NCI-H2196 treated with DMSO at 0.1 percent for 48 hours (cell line): Measurements from ENCODE around the gene PTPN7.
"Not testable (repeated sequence)": the region's sequence is repeated elsewhere in the genome, so short reads cannot be mapped to it uniquely, and the experiment has no call there.

ENCODE experiments used
- DNase-seq: peaks from one replicate; lab custom pipeline; 2025; ENCODE audit not compliant: unreplicated experiment; lab: John Stamatoyannopoulos, UW

The PTPN7 gene

DNA sequence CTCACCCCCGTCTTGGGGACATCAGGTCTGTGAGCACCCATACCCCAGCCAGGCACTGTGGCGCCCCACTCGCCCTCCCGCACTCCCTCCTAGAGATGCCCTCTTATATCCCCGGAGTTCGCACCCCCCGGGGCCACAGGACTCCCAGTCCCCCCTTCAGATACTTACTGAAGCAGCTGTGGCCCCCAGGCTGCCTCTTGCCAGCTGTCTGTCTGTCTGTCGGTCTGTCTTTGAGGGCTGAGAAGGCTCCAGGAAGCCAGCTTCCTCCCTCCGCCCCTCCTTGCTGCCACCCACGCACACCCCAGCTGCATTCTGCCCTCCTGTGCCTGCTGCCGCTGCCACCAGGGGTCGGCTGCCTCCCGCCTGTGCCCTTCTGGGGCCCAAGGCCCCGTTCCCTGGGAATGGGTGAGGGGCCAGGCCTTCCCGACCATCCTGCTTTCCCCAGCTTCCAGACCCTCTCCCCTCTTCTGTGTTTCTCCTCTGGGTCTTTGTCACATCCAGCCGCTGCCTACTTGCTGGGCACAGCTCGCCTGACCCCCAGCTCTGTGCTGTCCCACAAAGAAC is at the start of gene PTPN7:
TSS of gene PTPN7 (minus strand) at position 226 of the 564 bp plus-strand sequence. CDS start 1,200 bp downstream, outside the sequence.
- no peak for DNase-seq

DNA sequence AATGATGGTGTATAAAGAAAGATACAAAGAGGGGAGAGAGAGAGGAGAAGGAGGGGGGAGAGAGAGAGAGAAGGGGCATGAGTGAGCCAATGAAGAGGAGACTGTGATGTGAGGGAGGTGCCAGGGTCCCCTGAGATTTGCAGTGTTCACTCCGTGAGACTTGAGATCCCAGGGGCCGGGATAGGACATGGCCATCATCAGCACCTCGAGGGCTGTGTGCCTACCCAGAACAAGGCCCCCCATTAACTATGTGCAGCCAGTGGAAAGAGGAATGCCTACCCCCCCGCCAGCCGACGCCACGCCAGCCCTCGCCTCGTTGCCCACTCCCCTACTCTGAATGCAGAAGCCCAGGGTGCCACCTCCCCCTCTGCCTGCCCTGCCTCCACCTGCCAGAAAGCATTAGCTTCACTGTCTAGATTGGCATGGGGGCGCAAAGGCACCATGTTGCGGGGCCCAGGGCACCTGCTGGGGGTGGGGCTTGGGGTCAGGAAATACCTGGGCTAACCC is 48.0 kb upstream of the PTPN7 start:
- DNase-seq = no peak

DNA sequence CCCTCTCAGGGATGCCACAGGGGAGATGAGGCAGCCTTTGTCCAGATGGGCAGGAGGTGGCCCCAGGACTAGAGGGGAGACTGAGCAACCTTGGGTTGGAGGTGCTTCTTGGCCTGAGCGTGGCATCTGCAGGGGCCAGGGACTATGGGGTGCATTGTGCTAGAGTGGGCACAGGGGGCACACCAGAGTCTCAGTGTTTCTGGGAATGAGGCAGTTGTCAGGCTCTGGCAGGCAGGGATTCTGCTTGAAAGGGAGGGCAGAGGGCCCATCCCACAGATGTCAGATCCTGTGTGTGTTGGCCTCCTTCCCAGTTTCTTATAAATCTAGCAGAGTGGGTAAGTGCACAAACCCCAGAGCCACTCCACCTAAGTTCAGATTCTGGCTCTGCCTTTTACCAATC is 46.9 kb upstream of the PTPN7 start:
- DNase-seq = peak; percentile 35

DNA sequence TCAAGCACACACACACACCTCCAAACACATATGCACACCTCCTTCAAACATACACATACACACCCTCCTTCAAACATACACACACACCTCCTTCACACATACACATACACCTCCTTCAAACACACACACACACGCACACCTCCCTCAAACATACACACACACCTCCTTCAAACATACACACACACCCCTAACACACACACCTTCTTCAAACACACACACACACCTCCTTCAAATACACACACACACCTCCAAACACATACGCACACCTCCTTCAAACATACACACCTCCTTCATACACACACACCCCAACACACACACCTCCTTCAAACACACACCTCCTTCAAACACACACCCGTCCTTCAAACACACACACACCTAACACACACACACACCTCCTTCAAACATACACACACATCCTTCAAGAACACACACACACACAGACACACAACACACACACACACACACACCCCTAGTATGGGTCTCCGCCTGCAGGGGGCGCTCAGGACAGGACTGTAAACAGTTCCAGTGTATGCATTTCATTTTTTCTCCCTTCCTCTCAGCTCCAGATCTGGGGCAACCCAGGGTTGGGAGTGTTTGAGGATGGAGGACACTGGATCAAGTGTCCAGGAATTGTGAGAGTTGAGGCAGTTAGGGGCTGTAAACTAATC is 45.3 kb upstream of the PTPN7 start:
- DNase-seq = no peak

DNA sequence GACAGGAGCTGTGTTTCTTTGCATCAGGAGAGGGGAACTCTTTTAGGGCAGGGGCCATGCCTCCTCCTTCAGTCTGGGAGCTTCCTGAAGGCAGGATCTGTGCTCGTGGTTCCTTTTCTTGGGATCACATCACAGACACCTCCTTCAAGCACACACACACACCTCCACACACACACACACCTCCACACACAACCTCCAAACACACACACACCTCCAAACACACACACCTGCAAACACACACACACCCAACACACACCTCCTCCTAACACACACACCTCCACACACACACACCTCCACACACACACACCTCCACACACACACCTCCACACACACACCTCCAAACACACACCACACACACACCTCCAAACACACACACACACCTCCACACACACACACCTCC is 43.7 kb upstream of the PTPN7 start:
- no peak for DNase-seq

DNA sequence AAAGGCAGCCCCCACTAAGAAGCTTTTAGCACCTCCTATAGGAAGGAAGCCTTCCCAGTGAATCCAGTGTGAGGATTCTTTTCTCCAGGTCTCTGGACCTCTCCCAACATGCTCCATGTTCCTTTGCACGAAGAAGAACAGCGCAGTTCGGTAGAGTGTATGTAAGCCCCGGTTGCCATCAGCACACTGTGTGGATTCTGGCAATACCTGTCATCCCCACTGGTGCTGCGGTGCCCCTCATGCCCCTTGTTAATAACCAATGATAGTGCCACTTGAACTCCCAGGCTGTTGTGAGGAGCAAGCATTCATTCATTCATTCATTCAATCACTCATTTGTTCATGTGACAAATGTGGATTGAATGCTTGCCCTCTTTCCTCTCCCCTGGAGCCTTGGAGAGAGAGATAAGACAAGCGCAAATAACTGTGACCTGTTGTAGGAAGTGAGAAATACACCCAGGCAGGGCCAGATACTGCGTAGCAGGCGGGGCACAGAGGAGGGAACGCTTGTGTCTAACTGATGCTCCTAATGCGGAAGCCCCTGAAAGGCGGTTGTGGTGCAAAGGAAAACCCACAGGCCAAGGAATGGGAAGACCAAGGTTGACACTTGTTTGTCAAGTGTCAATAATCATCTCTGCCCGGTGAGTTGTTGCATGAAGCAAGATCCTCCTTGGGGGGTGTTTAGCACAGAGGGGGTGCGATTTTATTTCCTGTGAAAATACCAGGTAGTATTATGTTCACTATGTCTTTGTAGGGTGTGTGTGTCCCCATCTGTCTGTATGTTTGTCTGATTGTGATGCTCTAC is 43.0 kb upstream of the PTPN7 start:
- no peak for DNase-seq

DNA sequence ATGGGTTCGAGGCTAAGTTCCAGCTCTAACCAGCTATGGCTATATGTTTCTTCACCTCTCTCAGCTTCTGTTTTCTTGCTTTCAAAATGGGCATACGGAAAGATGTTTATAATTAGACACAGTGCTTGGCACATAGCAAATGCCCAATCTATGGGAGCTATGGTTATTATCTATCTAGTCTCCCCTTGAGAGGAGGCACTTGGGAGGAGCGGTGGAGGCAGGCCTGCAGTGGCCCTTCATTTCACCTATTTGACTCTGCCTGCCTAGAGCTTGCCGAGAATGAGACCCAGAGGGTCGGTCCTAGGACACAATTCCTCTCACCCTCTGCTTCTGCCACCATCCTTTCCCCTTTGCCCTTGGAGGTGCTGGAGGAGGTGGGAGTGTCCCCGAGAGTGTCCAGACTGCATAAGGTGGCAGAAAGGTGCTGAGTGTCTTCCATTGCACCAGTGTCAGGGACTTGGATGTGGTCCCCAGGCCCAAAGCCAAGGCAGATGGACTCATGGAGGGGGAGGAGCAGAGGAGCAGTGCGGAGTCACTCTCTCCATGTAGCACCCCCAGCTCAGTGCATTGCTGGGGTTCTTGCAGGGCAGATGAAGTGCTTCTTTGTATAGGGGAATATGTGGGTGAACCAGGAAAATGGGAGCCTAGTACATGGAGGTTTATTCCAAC is 42.2 kb upstream of the PTPN7 start:
- DNase-seq = no peak

DNA sequence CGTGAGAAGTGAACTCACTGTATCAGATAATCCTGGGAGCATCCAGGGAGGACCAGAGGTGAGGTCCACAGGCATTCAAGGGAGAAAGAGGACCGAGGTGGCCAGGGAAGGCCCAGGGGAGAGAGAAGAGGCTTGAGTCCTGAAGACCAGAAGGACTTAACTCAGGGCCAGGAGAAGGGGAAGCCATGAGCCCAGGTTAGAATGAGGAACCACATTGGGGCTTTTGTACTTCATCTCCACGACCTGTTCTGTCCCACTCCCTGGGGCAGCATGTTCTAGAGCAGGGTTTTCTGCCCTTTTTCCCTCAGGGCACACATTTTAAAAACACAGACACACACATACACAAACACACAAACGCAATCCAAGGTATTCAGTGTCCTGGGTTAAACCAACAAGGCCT is 41.6 kb upstream of the PTPN7 start:
- DNase-seq = no peak

DNA sequence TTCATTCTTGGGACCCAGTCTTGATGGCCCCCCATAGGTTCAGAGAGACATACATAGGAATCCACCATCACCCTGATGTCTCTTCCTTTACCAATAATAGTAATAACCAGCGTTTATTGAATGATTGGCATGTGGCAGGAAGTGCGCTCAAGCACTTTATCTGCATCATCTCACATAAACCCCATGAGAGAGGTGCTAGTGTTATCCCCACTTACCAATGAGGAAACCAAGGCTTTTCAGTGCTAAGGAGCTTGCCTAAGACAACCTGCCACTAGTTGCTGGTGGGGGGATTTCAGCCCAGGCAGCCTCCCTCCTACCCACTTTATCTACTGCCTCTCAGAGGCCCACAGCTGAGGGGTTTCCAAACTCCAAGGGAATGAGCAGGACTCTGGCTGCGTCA is 40.9 kb upstream of the PTPN7 start:
- no peak for DNase-seq

DNA sequence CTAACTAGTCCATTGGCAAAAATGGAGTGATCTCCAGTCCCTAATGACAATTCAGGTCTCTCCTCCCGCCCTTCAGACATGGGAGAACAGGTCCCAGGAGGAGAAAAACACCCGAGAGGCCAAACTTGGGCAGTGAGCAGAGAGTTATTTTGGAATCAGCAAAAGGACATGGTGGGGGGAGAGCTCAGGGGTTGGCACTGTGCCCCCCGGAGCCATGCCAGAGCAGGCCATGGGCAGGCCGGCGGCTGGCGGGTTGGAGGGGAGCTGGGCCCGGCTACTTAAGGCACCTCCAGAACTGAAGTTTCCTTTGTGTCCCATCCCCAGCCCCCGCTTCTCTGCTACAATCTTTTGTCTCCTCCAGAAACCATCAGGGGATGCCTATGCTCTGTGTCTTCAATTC is 40.3 kb upstream of the PTPN7 start:
- DNase-seq = no peak

DNA sequence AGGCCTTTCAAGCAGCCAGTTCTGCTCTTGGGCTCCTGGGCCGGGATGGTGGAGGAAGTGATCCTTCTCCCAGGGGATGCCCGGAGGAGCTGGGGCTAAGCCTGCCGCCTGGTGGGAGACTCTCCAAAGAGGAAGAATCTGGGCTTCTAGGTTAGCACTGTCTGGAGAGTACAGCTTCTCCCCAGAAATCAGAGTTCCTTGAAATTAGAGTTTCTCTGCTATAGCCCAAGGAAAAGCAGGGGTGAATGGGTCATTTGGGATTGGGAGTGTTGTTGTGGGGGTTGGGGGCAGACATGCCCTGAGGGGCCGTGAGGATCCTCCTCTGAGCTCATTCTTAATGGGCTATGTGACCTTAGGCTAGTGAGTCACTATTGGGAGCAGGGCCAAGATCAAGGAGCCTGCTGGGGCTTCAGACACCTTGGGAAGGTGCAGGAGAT is 39.7 kb upstream of the PTPN7 start:
- no peak for DNase-seq

DNA sequence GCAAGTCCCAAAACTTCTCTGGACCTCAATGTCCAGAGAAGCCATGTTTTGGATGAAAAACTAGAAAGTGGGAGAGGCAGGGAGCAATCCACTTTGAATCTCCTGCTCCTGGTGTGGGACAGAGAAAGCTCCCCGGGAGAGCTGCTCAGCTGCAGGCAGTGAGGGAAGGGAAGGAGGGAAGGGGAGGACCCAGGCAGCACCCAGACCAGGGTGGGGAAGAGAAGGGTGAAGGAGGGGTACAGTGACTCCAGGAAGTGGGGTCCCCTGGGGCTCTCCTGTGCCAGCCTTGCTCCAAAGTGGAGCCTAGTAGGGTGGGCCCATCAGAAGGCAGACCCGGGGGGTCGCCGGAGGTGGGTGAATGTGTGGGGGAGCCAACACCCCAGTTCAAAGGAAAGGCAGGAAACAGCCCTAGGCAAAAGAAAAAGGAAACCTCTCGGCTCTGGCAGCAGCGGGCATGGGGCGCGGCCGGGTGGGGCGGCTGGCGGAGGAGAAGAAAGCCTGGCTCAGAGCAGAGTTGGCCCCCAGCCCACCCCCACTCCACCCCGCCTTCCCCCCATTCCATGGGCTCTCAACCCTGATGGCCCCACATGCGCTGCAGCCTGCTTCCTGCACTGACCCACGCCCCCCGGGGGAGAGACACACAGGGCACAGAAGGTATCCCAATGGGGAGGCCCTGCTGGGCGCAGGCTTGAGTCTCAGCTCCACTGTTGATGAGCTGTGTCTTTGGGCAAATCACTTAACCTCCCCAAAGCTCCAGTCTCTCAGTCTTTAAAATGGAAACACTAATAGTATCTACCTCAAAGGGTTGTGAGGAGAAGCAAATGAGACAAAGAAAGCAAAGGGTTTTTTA is 38.9 kb upstream of the PTPN7 start:
- DNase-seq = no peak

DNA sequence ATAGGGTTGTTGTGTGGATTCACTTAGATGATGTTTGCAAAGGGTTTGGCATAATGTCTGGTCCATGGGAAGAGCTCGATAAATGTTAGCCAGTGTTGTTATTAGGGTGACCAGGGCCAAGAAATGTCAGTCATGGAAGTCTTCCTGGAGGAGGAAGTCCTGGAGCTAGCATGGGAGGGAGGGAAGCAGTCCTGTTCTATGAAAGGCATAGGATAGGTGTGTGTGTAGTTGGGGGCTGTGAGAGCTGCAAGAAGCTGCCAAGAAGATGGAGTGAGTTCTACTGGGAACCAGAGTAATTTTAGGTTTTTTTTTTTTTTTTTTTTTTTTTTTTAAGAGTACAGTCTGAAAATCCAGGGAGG is 37.9 kb upstream of the PTPN7 start:
- no peak for DNase-seq

DNA sequence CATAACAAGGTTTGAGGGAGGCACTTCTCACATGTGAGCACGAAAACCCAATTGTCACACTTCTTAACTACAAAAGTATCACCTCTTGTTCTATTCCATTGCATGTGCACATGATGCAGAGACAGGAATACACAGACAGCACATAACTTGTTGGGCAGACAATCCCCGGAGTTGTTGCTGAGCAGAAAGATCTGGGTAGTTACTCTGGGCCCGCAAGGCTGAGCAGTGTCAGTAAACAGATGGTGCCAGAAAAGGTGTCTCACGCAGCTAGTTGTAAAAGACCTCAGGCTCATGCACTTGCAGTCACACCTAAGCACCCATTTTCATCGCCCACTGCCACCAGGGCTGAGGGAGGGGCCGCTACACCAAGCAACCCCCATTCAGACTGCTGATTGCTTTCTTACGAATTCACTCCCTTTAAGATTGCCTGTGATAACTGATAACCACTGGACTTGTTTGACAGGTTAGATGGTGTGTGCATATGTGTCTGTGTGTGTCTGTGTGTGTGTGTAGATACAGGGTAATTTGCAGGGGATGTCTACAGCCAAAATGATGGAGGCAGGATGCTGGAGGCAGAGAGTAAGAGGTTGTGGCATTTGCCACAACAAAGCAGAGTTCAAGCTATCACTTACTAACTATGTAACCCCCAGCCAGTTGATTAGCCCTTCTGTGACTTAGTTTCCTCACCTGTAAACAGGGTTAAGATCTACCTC is 37.4 kb upstream of the PTPN7 start:
- no peak for DNase-seq

DNA sequence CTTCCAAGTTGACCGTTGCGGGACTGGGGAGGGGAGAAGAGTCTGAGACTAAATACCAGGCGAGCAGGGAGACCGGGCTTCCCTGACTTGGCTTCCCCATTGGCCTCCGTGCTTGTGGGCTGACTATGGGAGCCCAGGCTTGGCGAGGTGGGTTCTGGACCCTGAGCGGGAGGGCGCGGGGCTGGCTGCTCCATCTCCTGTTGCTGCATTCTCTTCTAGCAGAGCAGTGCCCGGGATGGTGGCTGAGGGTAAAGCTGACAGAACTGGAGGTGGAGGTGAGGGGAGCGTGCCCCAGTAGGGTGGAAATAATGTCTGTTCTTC is 33.9 kb upstream of the PTPN7 start:
- no peak for DNase-seq

DNA sequence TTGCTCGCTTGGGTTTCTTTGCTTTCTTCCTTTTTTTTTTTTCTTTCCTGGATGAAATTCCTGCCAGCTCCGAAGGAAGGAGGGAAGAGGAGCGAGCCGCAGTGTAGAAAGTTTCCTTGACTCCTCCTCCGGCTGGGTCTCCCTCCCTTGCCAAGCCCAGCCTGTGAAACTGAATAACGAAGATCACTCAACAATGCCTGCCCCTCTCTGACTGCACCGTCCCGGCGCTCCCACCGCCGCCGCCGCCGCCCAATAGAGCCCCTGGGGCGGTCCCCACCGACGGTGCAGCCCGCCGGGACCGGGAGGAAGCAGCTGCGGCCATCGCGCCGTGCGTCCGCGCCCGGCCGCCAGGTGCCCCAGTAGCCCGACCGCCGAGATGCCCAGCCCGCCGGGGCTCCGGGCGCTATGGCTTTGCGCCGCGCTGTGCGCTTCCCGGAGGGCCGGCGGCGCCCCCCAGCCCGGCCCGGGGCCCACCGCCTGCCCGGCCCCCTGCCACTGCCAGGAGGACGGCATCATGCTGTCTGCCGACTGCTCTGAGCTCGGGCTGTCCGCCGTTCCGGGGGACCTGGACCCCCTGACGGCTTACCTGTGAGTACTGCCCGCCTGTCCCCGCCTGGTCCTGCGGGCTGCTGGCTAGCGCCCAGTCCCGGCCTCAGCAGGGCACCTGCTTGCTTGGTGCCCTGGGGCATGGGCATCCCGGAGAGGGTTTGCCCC is 33.4 kb upstream of the PTPN7 start, which contains the start of gene LGR6:
TSS of gene LGR6 (plus strand) at position 186 of the 714 bp plus-strand sequence. CDS start at position 377, 191 bp downstream.
- no peak for DNase-seq

DNA sequence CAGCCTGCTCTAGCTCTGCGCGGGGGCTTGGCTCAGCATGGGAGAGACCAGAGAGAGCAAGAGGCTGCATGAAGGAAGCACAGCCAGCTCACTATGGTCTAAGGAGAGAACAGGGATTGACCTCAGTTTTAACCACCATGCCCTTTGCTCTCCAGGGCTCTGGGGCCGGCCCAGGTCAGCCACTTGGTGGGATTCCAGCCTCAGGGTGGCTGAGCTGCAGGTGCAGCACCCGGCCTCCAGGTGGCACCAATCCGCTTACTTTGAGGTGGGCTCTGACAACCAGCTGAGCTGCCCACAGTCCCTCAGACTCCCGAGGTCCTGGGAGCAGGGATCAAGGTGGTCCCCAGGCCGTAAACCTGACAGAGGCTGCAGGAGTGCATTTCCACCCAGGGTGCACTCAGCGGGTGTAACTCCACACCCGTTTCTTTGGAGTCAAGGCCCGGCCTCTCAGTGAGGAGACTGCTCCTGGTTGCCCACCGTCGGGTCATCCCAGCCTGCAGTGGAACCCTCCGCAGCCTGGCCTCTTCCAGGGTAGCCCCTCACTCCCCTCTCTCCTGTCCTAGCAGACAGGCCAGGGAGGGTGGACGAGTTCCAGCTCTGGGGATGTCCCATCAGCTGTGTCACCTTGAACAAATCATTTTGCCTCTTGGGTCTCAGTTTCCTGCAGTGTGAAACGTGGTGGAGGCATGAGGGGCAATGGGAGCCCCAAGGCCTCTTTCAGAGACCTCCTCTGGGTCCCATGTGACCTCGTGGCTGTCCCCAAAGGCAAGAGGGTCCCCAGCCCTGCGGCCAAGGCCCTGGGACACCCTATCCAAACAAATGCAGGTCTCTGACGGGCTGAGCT is 32.6 kb upstream of the PTPN7 start:
- peak; percentile 40 for DNase-seq

DNA sequence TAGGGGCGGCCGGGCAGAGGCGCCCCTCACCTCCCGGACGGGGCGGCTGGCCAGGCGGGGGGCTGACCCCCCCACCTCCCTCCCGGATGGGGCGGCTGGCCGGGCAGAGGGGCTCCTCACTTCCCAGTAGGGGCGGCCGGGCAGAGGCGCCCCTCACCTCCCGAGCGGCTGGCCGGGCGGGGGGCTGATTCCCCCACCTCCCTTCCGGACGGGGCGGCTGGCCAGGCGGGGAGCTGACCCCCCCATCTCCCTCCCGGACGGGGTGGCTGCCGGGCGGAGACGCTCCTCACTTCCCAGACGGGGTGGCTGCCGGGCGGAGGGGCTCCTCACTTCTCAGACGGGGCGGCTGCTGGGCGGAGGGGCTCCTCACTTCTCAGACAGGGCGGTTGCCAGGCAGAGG is 31.0 kb upstream of the PTPN7 start:
- not testable (repeated sequence) for DNase-seq
